ENCODE results near the gene ZXDC. TPM values are rescaled to one million over a fixed set of nuclear protein-coding genes. Genes with fewer than 3 reads are reported as not detected.
A peak's percentile ranks its signal among the peaks of the same experiment; 100 is the strongest.

ZXDC gene
- total and polyA plus RNA-seq, 2 experiments from 2014 or later, result 6.1 to 19.2 TPM

GRCh38 chr3:126495786-126496185 lies 20.1 kb upstream of the ZXDC start:
- no peaks in the 10 kb centered on the region for H3K9me2 ChIP-seq (ENCODE audit: insufficient read depth)
- H3K79me2 ChIP-seq (ENCODE audit: insufficient read depth), result no peaks in the 10 kb centered on the region
- H4K20me1 ChIP-seq (ENCODE audit: insufficient read depth), result no peaks in the 10 kb centered on the region
- H3K27me3 ChIP-seq (replicated peaks; ENCODE audit: insufficient read depth), result no peaks in the 10 kb centered on the region
- in situ Hi-C loops (cut with MboI), result no loop called here
- no peak overlapping the region for H3K27ac ChIP-seq
- H3K9ac ChIP-seq, result no peak overlapping the region
- H3F3A ChIP-seq (ENCODE audit: insufficient read depth), result no peaks in the 10 kb centered on the region
- DNase-seq, result no peak
- H3K36me3 ChIP-seq (ENCODE audit: low read depth), result no peaks in the 10 kb centered on the region
- no peaks in the 10 kb centered on the region for H3K4me1 ChIP-seq (ENCODE audit: insufficient read depth)
- no peaks in the 10 kb centered on the region for H3K9me3 ChIP-seq (ENCODE audit: low read depth)
- no peak overlapping the region for H3K4me2 ChIP-seq (ENCODE audit: unreplicated experiment)
- H3K4me3 ChIP-seq, result no peak overlapping the region
- no peak overlapping the region for H2AFZ ChIP-seq
- TF ChIP-seq EZH2 (IDR thresholded peaks at IDR 0.05; ENCODE audit: insufficient read depth, poor library complexity, severe bottlenecking) (no peak), EZH2phosphoT487 (IDR thresholded peaks at IDR 0.05; ENCODE audit: insufficient read depth, low read depth) (no peak)
- 86 to 92% methylated on average over 7 to 8 of the region's 8 CpGs for WGBS, 2 experiments (ENCODE audit: low coverage in 1 of 2, low lambda C conversion rate in 2 of 2, missing lambda C conversion rate in 2 of 2)

GRCh38 chr3:126494970-126495230 lies 19.2 kb upstream of the ZXDC start:
- WGBS, 2 experiments (ENCODE audit: low coverage in 1 of 2, low lambda C conversion rate in 2 of 2, missing lambda C conversion rate in 2 of 2), result 58 to 61% methylated on average over 6 of the region's 6 CpGs
- no peak for DNase-seq
- Histone ChIP-seq H3K9me2 (ENCODE audit: insufficient read depth) (no peaks in the 10 kb centered on the region), H2AFZ (no peak overlapping the region), H3F3A (ENCODE audit: insufficient read depth) (no peaks in the 10 kb centered on the region), H3K9ac (no peak overlapping the region), H3K27ac (no peak overlapping the region), H3K36me3 (ENCODE audit: low read depth) (no peaks in the 10 kb centered on the region), H4K20me1 (ENCODE audit: insufficient read depth) (no peaks in the 10 kb centered on the region), H3K4me1 (ENCODE audit: insufficient read depth) (no peaks in the 10 kb centered on the region), H3K4me2 (ENCODE audit: unreplicated experiment) (no peak overlapping the region), H3K4me3 (no peak overlapping the region), H3K79me2 (ENCODE audit: insufficient read depth) (no peaks in the 10 kb centered on the region), H3K9me3 (ENCODE audit: low read depth) (no peaks in the 10 kb centered on the region), H3K27me3 (replicated peaks; ENCODE audit: insufficient read depth) (0 out of 2 replicates have a peak, but pooled peaks cover 4% of the 10 kb centered on the region)
- TF ChIP-seq EZH2phosphoT487 (IDR thresholded peaks at IDR 0.05; ENCODE audit: insufficient read depth, low read depth), result no peak
- no peak for TF ChIP-seq EZH2 (IDR thresholded peaks at IDR 0.05; ENCODE audit: insufficient read depth, poor library complexity, severe bottlenecking)
- in situ Hi-C loops (cut with MboI), result no loop called here

GRCh38 chr3:126494204-126494969 lies 18.7 kb upstream of the ZXDC start:
- Histone ChIP-seq H3K9me2 (ENCODE audit: insufficient read depth) (no peaks in the 10 kb centered on the region), H3F3A (ENCODE audit: insufficient read depth) (no peaks in the 10 kb centered on the region), H2AFZ (no peak overlapping the region), H3K27me3 (replicated peaks; ENCODE audit: insufficient read depth) (0 out of 2 replicates have a peak, but pooled peaks cover 6% of the 10 kb centered on the region), H3K9me3 (ENCODE audit: low read depth) (no peaks in the 10 kb centered on the region), H3K79me2 (ENCODE audit: insufficient read depth) (no peaks in the 10 kb centered on the region), H3K4me3 (no peak overlapping the region), H3K27ac (no peak overlapping the region), H3K36me3 (ENCODE audit: low read depth) (no peaks in the 10 kb centered on the region), H3K4me1 (ENCODE audit: insufficient read depth) (no peaks in the 10 kb centered on the region), H4K20me1 (ENCODE audit: insufficient read depth) (no peaks in the 10 kb centered on the region), H3K4me2 (ENCODE audit: unreplicated experiment) (peak overlapping the region; percentile 18), H3K9ac (no peak overlapping the region)
- in situ Hi-C loops (cut with MboI), result no loop called here
- 12 to 14% methylated on average over 12 of the region's 12 CpGs for WGBS, 2 experiments (ENCODE audit: low coverage in 1 of 2, low lambda C conversion rate in 2 of 2, missing lambda C conversion rate in 2 of 2)
- DNase-seq, result peak; percentile 80
- TF ChIP-seq EZH2phosphoT487 (IDR thresholded peaks at IDR 0.05; ENCODE audit: insufficient read depth, low read depth) (no peak), EZH2 (IDR thresholded peaks at IDR 0.05; ENCODE audit: insufficient read depth, poor library complexity, severe bottlenecking) (no peak)

DNA sequence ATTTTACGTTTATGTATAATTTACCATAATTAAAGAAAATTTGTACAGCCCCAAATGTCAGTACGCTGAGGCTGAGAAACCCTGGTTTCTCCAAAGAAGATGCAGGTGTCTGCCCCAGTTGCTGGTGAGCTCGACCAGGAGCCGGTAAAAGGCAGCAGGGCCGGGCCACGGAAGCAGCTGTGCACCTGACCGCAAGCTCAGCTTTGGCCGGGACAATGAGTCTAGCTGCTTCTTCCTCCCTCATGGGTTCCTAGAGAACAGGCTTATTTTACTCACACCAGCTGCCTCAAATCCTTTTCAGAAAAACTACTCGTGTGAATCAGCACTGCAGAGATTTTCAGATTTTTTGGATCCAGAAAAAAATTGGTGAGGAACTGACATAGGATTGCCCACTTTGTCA lies 18.0 kb upstream of the ZXDC start:
- Histone ChIP-seq H3K27me3 (replicated peaks; ENCODE audit: insufficient read depth) (0 out of 2 replicates have a peak, but pooled peaks cover 6% of the 10 kb centered on the region), H3K4me1 (ENCODE audit: insufficient read depth) (no peaks in the 10 kb centered on the region), H3K9ac (no peak overlapping the region), H3K79me2 (ENCODE audit: insufficient read depth) (no peaks in the 10 kb centered on the region), H3K36me3 (ENCODE audit: low read depth) (no peaks in the 10 kb centered on the region), H3K9me3 (ENCODE audit: low read depth) (no peaks in the 10 kb centered on the region), H3K4me3 (no peak overlapping the region), H2AFZ (no peak overlapping the region), H3K9me2 (ENCODE audit: insufficient read depth) (no peaks in the 10 kb centered on the region), H3F3A (ENCODE audit: insufficient read depth) (no peaks in the 10 kb centered on the region), H3K27ac (no peak overlapping the region), H4K20me1 (ENCODE audit: insufficient read depth) (no peaks in the 10 kb centered on the region), H3K4me2 (ENCODE audit: unreplicated experiment) (peak overlapping the region; percentile 18)
- TF ChIP-seq EZH2 (IDR thresholded peaks at IDR 0.05; ENCODE audit: insufficient read depth, poor library complexity, severe bottlenecking) (no peak), EZH2phosphoT487 (IDR thresholded peaks at IDR 0.05; ENCODE audit: insufficient read depth, low read depth) (no peak)
- DNase-seq, result peak; percentile 16
- WGBS, 2 experiments (ENCODE audit: low coverage in 1 of 2, low lambda C conversion rate in 2 of 2, missing lambda C conversion rate in 2 of 2), result 42 to 44% methylated on average over 9 of the region's 9 CpGs
- in situ Hi-C loops (cut with MboI), result no loop called here
